CD4-positive, alpha-beta T cell treated with Interleukin-6 at 100 ng/mL for 8 hours (primary cell): Measurements from ENCODE around the gene GDNF.

ENCODE experiments used
- DNase-seq: peaks from one replicate; pipeline ENCODE4 v3.0.0-alpha.2; 2020; ENCODE audit warnings: mixed read lengths, low spot score

Gene GDNF

GRCh38 chr5:37846786-37847310, 7.0 kb upstream of the GDNF start:
- DNase-seq = no peak

DNA sequence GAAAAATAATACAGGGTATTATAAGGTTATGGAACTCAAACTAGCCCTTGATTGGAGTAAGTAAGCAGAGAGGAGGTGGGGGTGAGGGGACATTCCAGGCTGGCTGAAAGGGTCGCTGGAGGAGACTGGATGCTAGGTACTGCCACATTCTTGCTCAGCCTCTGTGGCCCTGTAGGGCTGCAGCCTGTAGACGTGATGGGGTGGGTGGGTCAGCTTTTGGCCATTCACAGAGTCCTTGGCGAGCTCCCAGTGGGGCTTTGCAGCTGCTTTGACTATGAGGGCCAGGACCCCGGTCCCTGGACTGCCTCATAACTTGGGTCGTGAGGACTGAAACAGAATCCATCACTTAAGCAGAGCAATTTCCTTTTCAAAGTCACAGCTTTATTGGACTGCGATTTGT, 4.2 kb upstream of the GDNF start:
- DNase-seq = no peak

GRCh38 chr5:37842048-37842447, 2.2 kb upstream of the GDNF start:
- no peak for DNase-seq

DNA sequence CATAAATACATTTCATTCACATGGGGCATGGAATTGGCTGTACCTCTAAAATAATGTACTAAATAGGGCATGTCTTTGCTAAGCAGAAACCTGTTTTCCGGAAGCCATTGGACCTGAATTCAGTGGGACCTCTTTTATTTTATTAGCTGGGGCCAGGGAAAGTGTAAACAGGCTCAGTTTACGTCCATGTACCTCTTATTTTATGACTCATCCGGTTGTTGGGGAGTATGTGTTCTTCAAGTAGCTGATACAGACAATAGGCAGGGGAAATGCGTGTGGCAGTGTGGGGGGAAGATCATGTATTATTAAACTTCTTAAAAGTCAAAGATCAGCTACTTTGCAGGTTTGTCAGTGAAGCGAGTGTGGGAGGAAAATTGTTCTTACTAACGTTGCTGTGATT, 1.4 kb upstream of the GDNF start:
- DNase-seq = no peak

- no peak for DNase-seq
Observed at GRCh38 chr5:37840053-37841034, 503 bp upstream of the GDNF start.

- DNase-seq = no peak
Observed at GRCh38 chr5:37838933-37839341, 904 bp downstream of the GDNF start.

DNA sequence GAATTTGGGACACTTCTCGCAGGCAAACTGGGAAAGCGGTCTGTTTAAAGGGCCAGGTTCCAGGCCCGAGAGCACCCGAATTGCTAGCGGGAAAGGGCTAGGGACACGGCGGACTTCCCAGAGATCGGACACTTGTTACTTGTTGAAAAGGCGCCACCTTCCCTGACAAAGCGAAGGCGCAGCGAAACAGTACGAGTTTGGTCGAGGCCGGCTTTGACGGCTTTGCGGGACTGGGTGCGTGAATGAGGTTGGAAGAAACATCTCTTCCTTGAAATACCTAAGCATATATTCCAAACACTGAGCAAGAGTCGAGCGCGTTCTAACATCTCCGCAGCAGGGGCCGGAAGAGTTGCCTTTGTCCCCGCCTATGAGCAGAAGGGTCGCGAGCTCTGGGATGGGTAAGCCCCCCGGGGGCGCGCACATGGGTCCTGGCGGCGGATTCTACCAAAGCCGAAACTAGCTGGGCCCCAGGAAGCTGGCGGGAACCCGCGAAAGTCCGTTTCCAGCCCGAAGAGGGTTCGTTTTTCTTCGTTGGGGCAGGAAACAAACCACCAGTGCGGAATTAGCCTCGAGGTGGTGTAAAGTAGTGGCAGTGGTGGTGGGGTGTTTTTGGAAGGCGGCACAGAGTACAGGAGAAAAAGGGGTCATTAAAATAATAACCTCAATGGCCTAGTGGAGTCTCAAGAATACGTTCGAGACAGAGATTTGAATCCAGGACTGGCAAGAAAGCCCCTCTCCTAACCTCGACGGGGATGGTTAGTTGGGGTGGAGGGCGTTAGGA, 1.5 kb downstream of the GDNF start:
- DNase-seq = no peak

DNA sequence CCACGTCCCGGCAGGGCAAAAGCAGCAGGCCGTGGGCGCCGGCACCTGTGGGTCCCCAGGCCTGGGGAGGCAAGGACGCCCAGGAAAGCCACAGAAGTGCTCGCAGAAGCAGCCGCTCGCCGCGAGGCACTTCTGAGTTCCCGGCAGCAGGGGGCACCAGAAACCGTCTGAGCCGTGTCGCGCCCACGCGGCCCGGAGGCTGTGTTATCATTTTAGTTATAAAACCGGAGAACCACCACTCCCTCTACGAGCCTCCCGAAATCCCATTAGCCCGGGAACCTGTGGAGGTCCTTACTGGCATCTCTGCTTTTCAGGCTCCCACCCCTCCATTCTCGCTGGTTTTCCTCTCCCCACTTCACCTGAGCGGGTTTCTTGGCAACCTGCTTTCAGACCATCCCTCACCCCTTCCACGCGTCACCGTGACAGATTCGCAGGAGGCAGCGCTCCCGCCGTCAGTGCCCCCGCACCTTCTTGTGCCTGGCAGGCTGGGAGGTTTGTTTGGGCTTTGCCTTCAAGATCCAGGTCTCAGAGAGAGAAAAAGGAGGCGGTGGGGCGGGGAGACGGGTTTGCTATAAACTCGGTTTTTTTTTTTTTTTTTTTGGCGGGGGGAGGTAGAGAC, 2.3 kb downstream of the GDNF start:
- DNase-seq = no peak

GRCh38 chr5:37836592-37837413, 3.0 kb downstream of the GDNF start:
- no peak for DNase-seq

DNA sequence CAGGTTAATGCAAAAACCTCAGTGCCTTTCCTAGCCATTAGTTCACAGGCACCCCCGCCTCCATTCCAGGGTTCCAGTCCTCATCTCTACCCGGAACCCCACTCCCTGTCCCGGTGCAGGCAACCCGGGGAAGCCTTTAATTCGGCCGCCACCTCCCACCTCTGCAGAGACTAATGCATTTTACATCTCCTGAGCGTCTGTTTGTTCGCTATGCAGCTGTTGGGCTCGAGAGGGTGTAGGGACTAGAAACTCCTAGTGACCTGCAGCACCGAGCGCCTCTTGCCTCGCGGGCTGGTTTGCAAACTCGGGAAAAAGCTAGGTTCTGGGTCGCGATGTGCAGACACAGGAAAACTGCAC, 3.6 kb downstream of the GDNF start:
- DNase-seq = no peak

DNA sequence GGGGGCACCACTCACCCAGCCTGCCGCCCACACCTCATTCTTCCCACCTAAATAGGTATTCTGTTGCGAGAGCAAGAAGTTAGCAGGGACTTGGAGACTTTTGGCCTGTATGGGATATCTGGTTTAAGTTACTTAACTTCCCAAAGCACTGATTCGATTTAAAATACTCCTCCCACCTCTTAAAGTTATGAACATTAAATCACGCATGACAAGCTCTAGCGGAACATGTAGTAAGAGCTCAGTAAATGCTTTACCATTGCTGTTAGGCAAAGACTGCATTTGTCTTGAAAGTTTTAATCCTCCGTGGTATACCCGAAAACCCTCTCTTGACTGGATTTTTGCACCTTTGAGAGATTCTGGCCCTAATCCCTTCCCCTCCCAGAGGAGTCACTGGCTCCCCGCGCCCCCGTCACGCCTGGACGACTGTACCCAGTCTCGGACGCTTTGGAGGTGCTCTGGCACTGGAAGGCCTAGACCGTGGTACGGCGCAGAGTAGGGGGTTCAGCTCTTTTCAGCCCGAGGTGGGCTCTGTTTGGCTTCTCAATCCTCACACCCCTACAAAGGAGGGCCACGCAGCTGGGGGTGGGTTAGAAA, 4.4 kb downstream of the GDNF start:
- DNase-seq = no peak

- no peak for DNase-seq
Observed at GRCh38 chr5:37834542-37835379, 5.1 kb downstream of the GDNF start.

DNA sequence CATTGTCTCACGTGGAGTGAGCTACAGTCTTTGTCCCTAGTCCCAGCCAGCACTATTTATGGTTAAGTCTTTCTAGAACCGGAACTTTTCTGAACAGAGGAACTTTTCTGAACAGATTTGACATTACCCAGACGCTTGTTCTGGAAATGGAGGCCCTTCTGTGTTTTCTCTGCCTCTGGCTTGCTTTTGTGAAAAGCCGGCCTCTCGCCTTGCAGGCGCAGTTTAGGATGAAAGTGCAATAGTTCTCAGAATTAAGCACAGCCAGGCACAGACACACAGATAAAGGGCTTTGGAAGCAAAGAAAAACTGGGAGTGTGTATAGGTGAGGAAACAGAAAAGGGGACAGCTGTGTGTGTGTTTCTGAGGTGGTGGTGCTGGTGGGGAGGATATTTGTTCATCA, 5.9 kb downstream of the GDNF start:
- DNase-seq = no peak

DNA sequence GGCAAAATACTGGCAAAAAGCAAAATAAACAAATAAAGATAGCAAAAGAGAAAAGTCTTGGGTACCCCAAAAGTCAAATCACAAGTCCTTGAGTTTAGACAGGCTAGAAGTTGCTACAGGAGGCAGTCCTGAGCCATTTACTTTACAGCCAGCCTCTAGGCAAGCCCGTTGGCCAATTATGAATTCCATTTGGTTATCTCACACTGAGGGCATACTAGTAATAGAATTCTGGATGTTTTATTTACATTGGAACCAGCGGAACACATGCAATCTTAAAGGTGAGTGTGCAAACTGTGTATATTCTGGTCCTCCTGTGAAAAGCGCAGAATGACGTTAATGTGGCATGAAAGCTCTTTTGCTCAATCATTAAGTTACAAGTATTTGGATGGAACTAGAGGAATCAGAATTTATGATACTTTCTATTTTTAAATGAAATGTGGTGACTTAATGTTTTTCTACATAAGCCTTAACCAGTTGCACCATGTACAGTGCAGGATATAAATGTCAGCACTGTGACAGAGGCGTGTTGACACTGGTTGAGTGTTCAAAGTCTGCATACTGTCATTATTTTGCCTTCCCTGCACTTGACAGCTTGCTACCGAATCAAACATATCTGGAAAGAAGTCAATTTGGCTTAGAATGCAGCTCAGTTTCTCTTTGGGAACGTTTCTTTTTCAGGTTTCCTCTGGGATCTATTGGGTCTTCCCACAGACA, 7.9 kb downstream of the GDNF start:
- DNase-seq = no peak

DNA sequence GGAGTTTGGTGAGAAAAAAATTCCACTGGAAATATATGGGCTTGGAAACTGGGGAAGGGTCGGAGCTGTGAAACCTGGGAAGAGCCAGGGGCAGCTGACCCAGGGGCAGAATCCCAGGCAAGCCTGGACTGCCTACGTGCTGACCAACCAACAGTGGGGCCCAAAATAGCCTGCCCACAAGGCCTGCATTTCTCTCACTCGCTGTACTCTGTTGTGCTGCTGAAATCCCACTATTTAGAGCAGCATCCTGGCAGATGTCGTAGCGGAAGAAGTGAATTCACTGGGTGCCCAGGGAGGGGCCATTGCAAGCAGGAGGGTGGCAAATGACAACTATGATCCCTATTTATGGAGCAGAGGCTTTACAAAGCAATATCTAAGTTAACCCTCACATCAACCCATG, 9.5 kb downstream of the GDNF start:
- DNase-seq = no peak

- DNase-seq = no peak
Observed at GRCh38 chr5:37825334-37825915, 14.4 kb downstream of the GDNF start.

DNA sequence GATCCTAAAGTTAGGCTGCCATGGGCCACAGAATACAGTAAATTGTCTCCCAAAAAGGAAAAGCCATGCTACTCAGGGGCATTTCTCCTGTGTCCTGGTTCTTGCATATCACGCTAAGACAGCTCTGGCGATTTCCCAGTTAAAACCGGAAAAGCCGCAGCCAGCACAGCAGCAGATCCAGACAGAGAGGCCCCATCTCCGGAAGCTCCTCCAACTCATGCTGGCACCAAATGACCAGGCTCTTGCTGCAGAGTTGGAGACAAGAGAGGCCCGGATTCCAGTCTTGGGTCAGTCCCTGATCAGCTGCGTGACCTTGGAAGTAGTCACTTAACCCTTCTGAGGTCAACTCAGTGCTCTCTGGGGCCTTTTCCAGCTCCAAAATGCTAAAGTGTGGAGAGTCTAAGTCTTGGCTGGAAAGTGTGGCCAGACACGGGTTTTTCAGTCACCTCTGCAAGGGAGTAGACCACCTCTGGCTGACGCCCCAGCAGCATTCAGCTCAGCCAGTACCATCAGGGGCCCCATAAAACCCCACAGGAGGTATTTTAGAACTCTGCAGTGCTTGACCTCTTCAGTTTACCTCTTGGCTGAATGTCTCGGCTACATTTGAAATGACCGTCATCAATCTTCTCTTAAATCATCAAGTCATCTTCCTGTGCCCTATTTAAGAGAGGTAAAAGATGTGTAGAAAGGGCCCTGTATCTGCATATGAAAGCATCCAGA, 16.2 kb downstream of the GDNF start:
- no peak for DNase-seq

- no peak for DNase-seq
Observed at GRCh38 chr5:37816883-37817282, 23.0 kb downstream of the GDNF start.

GRCh38 chr5:37816331-37816730, 23.5 kb downstream of the GDNF start:
- DNase-seq = no peak
